NCI-H748 treated with DMSO at 0.1 percent for 48 hours (cell line): ENCODE results near the gene TFAP2A.

Experiments used
- DNase-seq: peaks from one replicate; lab custom pipeline; 2025; lab: John Stamatoyannopoulos, UW

The TFAP2A gene

DNA sequence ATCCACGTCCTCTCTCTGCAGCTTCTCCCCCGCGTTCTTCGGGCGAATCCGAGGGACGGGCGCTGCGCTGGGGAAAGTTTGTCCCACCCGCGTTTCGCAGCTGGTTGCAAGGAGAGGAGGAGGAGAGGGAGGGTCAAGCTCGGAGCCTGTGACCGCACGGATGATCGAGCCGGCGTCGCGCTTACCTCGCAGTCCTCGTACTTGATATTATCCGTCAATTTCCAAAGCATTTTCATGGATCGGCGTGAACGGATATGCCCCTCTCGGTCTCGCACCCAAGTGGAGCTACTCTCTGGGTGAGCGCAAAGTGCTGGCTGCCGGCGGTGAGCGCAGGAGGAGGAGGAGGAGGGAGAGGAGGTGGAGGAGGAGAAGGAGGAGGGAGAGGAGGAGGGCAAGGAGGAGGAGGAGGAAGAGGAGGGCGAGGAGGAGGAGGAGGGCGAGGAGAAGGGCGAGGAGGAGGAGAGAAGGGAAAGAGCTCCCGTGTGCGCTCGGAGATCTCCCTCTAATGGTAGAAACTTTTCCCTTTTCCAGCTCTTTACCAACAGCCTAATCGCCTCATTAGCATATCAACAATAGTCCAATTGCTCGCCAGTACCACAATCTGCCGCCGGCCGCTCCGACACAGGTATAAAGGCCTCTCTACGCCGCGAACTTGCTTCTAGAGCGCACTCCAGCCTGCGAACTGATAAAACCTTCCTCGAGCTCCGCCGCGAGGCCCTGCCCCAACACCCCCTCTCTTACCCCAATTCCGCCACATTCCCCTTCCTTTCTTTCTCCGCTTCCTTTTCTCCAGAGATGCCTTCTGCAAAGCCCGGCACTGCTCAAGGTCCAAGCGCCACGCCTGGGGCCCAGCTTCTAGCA is at the start of gene TFAP2A:
Gene TFAP2A, minus strand, starts transcription at position 319 of the 861 bp plus-strand sequence. Its CDS starts 83 bp downstream, at position 236.
- DNase-seq = peak; percentile 72

- no peak for DNase-seq
These were observed 48.9 kb upstream of the TFAP2A start for GRCh38 chr6:10463491-10464481.

GRCh38 chr6:10463040-10463439 is 48.2 kb upstream of the TFAP2A start:
- no peak for DNase-seq

DNA sequence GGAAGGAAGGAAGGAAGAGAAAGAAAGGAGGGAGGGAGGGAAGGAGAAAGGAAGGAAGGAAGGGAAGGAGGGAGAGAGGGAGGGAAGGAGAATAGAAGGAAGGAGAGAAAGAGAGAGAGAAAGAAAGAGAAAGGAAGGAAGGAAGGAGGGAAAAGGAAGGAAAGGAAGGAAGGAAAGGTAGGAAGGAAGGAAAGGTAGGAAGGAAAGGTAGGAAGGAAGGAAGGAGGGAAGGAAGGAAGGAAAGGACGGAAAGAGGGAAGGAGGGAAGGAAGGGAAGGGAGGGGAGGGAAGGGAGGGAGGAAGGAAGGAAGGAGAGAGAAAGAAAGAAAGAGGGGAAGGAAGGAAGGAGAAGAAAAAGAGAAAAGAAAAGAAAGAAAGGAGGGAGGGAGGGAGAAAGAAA is 47.0 kb upstream of the TFAP2A start:
- DNase-seq = no peak

- DNase-seq = no peak
These were observed 45.2 kb upstream of the TFAP2A start for GRCh38 chr6:10460096-10460495.

DNA sequence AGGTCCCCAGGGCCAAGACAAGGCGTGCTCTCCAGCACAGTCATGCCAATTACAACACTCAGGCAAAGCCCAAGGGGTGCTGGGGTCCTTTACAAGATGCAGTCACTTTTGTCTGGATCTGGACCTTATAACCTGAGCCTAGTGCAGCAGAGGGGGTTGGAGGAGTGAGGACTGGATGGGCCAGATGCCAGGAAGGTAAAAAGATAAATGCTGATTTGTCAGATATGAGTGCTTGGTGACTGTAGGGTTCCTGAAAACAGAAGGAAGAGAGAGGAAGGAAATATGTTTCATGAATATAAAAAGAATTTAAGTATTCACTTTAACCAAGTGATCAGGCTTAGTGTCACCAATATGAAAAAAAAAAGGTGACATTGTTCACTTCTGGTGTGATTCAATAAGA is 43.4 kb upstream of the TFAP2A start:
- DNase-seq = no peak

GRCh38 chr6:10453596-10453995 is 38.7 kb upstream of the TFAP2A start:
- no peak for DNase-seq

DNA sequence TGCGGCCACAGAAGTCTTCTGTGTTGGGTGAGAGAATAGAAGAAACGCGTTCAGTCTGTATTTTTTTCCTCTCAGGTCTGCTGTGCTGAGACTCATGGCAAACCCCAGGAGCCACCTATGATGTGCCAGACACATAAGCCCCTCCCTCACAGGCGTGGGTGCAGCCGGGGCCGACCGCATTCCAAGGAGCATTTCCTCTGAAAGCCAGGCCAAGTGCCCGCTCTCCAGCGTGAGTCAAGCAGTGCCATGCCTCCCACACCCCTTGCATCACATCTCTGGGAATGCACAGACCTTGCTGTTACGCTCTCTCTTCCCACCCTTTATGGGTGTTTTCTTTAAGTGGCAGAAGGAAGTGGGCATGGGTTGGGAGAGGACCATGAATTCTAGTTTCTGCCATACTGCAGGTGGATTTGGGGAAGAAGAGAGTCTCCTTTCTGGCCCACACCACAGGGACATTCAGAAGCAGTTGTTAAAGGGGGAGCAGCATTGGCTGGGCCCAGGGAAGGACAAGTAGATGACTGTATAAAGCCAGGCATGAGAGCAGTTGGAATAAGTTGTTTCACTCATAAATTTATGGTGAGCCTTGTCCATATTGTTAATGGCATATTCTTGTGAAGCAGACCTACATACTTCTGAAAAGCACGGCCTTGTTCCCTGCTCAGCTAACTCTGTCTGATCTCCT is 37.1 kb upstream of the TFAP2A start:
- DNase-seq = no peak

DNA sequence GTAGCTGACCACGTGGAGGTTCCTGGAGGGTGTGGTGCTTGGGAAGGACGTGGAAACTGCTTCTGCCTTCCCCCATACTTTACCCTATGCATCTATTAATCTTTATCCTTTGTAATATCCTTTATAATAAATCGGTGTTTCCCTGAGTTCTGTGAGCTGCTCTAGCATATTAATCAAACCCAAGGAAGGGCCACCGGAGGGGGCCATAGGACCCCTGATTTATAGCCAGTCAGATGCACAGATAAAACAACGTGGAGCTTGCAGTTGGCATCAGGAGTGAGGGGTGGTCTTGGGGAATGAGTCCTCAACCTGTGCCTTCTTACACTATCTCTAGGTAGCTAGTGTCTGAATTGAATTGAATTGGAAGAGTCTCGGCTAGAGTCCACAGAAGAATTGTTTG is 36.5 kb upstream of the TFAP2A start:
- DNase-seq = no peak

DNA sequence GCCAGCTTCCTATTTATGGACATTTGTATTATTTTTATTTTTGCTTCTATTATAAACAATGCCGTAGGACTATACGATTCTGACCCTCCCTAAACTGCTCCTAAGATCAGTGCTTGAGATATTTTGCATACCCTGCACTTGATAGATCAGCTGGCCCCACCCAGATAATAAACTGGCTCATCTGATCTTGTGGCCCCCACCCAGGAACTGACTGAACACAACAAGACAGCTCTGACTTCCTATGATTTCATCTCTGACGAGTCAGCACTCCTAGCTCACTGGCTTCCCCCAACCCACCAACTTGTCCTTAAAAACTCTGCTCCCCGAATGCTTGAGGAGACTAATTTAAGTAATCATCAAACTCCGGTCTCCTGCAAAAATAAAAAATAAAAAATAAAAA is 34.9 kb upstream of the TFAP2A start:
- DNase-seq = no peak

- no peak for DNase-seq
These were observed 33.2 kb upstream of the TFAP2A start for GRCh38 chr6:10448096-10448495.

- DNase-seq = no peak
These were observed 31.7 kb upstream of the TFAP2A start for GRCh38 chr6:10446548-10446947.

DNA sequence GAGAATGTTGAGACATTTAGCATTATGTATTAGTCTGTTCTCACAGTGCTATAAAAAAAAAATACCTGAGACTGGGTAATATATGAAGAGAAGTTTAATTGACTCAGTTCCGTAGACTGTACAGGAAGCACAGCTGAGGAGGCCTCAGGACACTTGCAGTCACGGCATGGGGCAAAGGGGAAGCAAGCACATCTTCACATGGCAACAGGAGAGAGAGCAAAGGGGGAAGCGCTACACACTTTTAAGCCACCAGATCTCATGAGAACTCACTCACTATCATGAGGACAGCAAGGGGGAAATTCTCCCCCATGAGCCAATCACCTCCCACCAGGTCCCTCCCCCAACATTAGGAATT is 26.8 kb upstream of the TFAP2A start:
- no peak for DNase-seq

DNA sequence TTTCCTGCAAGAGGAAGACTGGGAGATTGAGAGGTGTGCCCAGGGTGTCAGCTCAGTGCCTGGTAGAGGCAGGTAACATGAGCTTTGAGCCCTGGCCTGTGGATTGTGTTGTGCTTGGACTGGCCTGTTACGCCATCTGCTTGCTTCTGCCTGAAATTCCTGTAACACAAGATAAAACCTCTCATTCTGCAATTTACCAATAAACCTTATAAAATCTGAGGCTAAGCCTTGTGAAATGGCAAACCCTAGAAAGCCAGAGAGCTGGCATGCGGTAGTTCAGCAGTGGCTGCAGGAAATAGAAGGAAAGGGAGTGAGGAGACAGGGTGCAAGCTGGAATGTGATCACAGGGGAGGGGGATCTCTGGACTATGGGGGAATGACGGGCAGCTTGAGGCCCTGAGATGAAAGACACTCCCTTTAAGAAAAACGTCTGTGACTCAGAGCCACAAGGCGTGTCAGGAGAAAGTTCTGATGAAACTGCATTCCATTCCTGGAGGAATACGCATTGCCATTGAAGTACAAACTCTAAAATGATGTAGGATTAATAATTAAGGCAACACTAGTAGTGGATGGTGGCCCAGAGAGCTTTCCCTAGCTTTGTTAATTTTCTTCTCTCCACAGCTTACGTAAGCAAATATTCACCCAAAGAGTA is 26.3 kb upstream of the TFAP2A start:
- DNase-seq = no peak

DNA sequence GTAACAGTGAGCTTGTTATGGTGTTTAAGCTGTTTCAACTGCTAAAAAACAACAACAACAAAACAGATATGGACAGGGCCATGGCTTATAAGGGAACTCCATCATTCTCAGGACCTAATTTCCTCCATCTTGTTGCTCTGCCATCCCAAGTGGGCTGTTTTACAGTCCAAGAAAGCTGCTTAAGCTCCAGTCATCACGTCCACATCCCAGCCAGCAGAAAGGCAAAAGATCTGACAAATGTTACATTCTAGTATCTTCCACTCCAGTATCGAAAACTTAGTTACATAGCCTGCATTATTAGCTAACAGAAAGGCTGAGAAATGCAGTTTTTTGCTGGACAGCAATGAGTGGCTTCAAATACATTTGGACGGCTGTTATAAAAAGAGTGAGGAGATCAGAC is 23.0 kb upstream of the TFAP2A start:
- DNase-seq = no peak

- no peak for DNase-seq
These were observed 19.4 kb upstream of the TFAP2A start for GRCh38 chr6:10434235-10434634.

- DNase-seq = no peak
These were observed 18.4 kb upstream of the TFAP2A start for GRCh38 chr6:10433322-10433721.

DNA sequence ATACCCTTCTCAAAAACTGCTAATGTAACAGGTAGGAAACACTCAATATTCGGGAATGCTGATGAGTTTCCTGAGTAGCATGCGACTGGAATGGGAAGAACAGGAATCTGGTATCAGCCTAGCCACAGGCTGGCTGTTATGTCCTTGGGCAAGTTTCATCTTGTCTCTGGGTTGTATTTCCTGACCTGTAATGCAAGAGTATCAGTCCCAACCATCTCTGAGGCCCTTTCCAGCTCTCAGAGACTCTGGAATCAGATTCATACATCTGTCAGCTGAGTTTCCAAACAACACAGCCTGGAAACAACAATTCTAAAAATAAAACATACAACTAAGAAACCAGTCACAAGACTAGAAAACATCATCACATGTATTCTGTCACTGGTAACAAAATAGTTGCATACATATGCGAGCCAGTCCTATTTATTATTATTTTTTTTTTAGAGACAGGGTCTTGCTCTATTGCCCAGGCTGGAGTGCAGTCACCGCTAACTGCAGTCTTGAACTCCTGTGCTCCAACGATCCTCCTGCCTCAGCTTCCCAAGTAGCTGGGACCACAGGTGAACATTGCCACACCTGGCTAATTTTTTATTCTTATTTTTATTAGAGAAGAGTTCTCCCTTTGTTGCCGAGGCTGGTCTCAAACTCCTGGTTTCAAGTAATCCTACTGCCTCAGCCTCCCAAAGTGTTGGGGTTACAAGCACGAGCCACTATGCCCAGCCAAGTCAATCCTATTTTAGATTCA is 16.7 kb upstream of the TFAP2A start:
- DNase-seq = no peak

DNA sequence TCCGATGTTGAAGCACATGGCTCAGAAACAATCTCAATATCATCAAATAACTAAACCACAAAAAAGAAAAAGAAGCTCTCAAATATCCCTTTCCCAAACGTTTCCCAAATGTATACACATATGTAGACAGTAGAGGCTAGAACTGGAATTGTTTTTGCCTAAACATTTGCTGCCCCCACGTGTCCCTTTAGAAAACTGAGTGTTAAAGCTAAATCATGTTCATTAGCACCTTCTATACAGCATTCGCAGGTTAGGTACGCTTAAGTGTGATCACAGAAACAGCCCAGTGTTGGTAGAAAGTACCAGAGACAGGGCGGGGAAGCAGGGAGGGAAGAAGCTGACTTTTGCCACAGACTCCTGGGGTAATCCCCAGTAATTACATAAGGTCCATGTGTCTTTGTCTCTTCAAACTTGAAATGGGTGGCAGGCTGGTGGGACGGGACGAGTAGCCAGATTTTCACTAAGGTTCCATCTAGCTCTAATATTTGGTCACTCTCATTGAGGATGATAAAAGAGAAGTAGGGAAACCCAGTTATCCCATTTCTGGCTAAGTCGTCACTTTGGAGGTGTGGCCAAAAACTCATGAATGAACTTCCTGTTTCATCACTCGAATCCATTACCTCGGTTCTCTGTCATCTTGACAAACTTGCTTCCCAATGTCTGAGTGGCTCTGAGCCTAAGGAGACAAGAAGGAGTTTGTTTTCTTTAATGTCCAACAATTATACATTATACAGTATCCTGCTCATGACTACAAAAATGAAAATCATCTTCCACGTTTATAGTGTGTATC is 15.0 kb upstream of the TFAP2A start:
- DNase-seq = peak; percentile 89

DNA sequence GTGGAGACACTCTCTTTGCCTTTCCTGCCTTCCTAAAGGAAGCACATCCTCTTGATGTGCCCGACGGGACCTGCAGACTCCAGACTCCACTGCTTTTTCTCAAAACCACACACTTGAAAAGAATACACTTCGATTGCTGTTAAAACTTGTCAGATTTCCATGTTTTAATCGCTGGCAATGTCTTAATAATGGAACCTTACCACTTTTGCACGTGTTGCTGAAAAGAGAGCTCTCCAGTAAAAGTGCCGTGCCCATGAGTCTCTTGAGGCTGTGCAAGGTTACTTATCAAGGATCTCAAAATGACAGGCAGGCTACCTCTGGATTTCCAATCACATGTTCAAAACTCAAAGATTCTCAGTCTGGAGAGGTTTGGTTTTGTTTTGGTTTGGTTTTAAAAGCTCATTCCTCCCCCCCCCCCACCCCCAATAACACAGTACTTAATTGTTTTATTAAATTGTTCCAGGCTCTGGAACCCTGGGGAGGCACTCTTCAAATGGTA is 12.0 kb upstream of the TFAP2A start:
- no peak for DNase-seq
